Renal cortex interstitium (tissue), 11 donors: ENCODE data around the gene RANBP9. TPM values are rescaled to one million over a fixed set of nuclear protein-coding genes. Genes with fewer than 3 reads are reported as not detected.

Experiments
- DNase-seq, 11 donors: peaks; one replicate each; pipeline ENCODE4 v3.0.0-alpha.2; 2013; ENCODE audit warnings: low read depth in 9 of 11, low spot score in 4 of 11; ENCODE audit errors: extremely low read depth in 1 of 11
- polyA plus RNA-seq, 3 donors: library from polyadenylated mRNA; unstranded; fragments of 120-200 nt; gene quantifications; one replicate each; pipeline ENCODE4 v1.2.1, GENCODE V29; 2013; ENCODE audit not compliant: insufficient read length in 3 of 3

RANBP9 gene
- polyA plus RNA-seq, 3 donors, result 45.8 to 48.7 (median 46.6) TPM

DNA sequence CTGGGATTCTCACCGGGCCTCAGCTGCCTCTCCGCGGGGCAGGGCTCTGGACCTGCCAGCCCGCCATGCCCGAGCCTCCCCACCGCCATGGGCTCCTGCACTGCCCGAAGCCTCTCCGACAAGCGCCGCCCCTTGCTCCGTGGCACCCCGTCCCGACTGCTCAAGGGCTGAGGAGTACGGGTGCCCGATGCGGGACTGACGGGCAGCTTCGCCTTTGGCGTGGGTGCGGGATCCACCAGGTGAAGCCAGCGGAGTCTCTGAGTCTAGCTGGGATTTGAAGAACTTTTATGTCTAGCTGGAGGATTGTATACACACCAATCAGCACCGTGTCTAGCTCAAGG is 5.3 kb upstream of the RANBP9 start:
- DNase-seq, result no peak

DNA sequence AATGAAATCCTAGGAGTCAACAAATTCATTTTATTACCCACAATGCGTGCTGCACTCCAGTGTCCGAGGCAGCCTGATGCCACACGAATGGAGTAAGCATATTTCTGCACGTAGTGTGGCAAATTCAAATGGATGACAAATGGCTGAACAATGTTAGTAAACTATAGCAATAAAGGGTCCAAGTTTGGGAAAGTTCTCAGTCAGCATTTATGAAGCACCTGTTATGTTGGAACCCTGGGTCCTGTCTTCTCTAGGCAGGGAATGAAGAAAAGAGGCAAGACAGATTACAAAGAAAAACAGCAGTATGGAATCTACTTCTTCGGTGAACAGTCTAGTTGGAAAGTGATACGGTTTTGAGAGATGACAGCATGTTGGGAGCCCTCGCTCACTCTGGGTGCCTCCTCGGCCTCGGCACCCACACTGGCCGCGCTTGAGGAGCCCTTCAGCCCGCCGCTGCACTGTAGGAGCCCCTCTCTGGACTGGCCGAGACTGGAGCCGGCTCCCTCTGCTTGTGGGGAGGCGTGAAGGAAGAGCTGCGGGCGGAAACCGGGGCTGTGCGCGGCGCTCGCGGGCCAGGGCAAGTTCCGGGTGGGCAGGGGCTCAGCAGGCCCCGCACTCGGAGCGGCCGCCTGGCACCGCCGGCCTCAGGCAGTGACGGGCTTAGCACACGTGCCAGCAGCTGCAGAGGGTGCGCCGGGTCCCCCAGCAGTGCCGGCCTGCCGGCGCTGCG is 4.8 kb upstream of the RANBP9 start:
- no peak for DNase-seq

DNA sequence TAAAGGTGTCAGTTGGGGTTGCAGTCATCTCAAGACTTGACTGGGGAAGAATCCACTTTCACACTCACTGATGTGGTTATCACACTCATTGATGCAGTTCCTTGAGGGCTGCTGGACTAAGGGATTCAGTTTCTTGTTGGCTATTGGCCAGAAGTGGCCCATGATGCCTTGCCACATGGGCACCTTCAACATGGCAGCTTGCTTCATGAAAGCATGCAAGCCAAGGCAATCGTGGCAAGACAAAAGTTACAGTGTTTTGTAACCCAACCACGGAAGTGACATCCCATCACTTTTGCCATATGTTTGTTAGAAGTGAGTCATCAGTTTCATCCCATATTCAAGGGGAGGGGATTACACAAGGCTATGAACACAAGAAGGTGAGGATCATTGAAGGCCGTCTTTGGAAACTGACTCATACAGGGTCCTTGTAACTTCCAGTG is 3.8 kb upstream of the RANBP9 start:
- no peak for DNase-seq

DNA sequence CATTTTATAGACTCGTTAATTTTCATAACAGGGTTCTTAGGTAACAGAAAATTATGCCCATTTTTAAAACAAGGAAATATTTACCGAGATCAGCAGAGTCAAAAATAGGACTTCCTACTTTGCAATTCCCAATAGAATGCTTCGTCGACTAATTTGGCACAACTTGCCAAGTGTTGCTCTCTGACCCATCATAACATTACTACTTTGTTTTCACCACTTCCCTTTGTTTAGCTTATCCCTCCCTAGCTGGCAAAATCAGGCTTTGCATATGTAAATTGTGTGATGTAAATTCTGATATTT is 914 bp upstream of the RANBP9 start:
- no peak for DNase-seq

DNA sequence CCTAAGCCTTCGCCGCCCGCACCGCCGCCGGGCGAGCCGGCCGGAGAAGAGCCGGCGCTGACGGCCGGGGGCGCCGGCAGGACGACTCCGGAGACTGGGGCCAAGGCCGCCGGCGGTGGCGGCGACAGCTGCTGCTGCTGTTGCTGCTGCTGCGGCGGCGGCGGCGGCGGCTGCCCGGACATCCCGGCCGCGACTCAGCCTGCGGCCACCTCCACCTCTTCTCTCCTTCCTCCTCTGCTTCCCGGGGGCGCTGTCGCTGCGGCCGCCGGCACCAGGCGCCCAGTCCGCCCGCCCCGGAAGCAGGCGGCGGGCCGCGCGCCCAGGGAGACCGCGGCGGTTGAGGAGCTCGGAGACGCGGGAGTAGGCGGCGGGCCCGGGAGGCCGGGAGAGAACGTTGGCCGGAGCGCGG is 307 bp downstream of the RANBP9 start:
- peak in 1 of 11 donors; percentile 28 for DNase-seq

DNA sequence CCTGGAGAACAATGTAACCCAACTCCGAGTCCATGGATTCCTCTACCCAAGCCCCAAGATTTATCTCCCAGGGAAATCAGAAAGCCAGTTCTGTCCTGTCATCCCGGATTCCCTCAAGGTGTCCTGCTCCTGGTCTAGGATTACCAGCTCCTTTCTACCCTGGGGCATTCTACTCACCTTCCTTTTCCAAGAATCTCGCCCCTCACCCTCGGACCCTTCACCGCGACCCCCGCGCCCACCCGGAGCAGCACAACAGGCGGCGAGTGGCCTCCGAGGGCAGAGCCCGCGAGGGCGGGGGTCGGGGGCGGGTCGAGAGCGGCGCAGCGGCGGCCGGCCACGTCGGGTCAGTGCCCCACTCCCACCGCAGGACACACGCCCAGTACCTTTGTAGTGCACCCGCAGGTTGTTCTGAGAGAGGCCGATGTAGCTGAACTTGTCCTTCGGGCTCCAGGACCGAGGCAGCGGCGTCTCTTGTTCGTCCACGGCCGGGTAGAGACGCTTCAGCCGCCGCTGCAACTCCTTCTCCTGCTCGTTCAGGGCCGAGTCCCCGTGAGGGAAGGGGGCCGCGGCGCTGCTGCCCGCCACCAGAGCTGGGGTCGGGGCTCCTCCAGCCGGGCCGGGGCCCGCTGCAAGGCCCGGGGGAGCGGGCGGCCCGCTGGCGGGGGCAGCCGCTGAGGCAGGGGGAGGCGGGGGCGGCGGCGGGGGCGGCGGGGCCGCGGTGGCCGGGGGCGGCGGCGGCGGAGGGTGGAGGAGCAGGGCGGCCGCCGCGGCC is 897 bp downstream of the RANBP9 start:
- peak in 5 of 11 donors; percentile 39 to 49 (median 44) for DNase-seq

DNA sequence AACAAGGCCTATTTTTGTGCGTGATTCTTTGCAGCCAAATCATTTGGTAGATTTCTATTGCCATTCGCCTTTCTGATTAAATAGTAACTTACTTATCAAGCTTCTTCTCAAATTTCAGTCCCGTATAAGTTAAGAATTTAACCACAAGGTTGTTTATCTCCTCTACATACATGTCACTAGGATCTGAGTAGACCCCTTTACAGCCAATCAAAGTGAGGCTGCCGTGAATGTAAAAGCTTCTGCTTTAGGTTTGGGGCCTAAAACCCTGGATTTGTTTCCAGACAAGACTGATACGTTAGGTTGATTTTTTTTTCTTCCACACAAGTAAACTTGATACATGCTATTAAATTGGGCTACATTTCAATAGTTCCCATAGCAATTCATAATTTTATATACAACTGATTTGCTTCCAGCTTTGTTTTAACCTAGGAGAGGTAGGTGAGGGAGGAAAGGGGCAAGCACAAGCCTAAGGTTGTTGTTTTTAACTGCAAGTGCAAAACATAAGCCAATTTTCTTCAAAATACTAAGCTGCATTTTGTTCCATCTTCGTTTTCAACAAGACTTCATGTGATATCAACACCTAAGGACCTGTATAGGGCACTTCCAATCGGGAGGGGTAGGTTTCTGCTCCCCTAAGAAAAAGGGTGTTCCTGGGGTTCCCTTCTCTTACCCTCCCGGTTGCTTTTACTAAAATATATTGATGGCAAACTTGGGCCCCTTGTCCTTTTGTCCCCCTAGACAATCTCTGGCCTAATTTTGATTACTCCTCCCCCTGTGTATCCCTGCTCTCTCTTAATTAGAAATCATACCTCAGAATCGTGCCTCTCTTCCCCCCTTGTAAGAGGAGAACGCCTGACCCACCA is 1.7 kb downstream of the RANBP9 start:
- peak in 1 of 11 donors; percentile 9 for DNase-seq

DNA sequence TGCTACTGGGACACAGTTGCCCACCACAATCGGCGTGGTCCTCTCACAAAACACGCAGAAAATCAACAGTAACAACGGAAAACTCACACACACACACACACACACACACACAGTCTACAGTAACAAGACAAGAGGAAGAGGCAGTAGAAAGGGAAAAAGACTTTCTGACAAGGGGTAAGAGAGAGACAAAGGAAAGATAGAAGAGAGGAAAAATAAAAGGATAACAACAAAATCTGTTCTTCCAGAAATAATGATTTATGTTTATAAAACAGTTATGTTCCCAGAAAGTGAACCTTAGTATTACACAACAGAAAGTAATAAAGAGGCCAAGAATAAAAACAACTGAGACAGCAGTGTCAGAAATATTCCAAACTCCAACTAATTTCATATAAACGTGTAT is 2.9 kb downstream of the RANBP9 start:
- DNase-seq, result peak in 1 of 11 donors; percentile 5

DNA sequence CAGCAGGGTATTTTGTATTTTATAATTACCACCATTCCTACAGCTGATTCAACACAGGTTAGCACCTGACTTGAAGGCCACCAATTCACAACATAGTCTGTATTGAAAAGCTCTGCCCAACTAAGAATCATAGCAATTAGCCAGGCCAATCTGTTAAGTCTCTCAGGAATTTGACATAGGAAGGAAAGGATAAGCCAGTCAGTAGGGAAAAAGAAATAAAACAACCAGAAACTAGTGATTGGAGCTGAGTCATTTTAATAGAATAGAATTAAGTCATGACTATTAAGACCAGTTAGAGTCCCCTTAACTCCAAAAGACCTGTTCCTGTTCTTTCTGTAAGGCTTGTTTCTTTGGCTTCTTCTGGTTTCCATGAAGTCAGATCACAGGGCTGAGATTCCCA is 8.1 kb downstream of the RANBP9 start:
- no peak for DNase-seq

DNA sequence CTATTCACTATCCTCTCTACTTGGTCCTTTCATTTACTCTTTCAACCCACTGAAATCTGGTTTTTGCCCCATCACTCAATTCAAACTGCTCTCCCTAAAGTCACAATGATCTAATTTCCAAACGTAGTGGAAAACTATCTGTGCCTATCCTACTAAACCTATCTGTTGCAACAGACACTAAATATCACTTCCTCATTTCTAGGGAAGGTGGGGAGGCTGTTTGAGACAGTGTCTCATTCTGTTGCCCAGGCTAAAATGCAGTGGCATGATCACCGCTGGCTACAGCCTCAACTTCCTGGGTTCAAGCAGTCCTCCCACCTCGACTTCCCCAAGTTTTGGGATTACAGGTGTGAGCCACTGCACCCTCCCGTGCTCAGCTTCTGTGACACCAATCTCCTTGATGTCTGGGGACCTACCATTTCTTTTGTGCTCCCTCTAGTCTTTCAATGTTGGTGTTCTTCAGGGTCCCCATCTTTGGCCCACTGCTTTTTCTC is 8.8 kb downstream of the RANBP9 start:
- DNase-seq, result no peak

DNA sequence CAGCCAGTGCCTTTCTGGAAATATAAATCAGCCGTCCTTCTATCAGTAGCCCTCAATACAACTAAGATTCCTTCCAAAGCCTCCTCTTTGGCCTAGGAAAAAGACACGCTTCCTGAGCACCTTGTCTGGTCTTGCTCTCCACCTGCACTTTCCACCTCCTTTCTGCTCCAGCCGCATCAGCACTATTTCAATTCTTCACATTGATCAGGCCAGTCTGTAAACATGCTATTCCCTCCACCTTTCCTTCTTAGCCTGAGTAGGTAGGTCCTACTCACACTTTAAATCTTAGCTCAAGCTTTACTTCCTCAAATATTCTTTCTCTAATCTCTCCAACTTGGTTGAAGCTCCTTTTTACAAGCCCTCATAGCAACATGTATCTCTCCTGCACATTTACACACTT is 11.4 kb downstream of the RANBP9 start:
- no peak for DNase-seq

DNA sequence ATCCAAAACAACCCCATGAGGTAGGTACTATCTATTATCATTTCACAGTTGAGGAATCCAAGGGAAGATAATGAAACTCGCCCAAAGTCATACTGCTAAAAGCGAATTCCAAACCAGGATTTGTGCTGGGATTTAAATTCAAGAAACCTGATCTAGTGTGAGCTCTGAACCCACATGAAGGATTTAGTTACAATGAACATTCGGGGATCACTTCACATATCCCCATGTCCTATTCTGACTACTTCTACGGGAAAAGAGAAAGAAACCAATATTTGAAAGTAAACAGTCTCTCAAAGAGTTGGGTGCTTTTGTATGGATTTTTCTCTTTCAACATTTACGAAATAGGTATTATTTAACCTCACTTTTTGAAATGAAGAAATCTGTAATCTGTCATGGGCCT is 12.9 kb downstream of the RANBP9 start:
- no peak for DNase-seq

DNA sequence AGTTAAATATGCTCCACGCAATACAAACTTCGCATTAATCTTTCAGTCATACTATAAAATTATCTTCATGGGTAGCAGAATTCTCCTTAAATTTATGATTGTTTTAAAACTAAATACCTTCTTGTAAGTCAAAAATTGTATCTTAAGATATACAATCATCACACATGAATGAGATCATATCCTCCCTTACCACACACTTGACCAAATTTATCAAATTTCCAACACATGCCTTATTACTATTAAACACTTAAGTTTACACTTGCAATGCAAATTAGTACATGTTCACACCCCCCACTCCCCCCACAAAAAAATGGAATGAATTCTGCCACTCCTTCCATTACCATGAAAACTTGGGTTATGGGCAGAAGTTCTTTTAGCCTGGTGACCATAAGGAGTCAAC is 13.8 kb downstream of the RANBP9 start:
- DNase-seq, result no peak

DNA sequence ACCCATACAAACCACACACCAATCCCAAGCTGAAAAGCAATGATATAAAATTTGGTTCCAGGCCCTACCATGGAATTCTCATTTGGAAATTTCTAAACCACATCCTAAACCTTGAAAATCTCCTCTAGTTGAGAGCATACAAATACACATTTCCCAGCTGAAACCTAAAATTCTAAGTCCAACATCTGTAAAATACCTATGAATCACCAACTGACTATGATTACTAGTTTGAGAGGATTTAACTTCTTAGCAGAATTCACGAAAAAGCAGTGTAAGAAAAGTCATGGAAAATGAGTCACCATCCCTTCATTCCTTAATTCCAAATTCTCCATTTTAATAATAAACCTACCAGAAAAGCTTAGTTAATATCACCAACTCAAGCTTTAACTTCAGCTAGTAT is 15.4 kb downstream of the RANBP9 start:
- DNase-seq, result no peak

DNA sequence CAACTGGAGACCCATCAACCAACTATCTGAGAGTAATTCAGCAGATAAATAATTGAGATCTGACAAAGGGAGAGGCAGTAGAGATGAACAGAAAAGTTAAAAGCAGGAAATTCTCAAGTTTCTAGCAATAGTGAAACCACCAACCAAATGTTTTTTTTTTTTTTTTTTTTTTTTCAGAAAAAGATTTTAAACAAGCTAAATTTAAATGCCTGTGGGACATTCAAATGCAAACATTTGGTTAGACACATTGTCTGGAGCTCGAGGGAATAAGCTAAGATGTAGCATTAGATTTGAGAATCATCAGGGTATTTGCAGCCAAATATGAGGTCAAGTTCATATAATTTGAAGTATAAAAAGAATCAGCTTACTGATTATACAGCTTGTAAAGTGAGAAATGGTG is 16.4 kb downstream of the RANBP9 start:
- no peak for DNase-seq

DNA sequence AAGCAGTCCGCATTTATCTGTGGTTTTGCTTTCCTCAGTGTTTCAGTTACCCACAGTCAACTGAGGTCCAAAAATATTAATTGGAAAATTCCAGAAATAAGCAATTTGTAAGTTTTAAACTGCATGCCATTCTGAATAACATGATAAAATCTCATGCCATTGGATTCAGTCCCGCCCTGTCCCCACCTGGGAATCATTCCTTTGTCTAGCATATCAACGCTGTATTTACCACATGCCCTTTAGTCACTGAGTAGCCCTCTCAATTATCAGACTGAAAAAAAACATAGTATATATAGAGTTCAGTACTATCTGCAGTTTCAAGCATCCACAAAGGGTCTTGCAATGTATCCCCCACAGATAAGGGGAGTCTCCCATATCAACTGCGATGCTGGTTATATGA is 17.1 kb downstream of the RANBP9 start:
- DNase-seq, result no peak

DNA sequence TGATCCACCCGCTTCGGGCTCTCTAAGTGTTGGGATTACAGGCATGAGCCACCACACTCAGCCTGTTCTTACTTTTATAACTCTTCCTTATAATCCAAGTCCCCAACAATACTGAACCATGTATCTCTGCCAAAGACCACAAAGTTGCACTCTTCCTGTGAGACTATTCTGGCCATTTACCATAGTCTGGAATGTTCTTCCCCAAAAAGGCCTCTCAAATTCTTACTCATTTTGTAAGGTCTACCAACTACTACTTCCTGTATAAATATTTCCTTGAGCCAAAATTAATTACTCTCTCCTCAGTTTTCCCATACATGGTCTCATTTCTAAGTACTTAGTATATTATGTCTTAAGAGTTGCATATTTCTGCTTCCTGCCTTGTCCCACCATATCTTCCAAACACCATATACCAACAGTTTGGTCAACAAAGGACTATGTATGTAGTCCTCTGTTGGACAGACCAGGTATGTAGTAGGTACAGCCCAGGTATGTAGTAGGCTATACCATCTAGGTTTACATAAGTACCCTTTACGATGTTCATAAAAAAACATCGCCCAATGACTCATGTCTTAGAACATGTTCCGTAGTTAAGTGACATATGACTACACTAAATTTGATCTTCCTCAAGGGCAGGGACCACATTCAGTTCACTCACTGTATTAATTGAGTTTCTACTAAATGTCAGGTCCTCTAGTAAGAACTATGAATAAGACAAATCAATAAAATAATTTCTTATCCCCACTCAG is 22.0 kb downstream of the RANBP9 start:
- DNase-seq, result no peak

DNA sequence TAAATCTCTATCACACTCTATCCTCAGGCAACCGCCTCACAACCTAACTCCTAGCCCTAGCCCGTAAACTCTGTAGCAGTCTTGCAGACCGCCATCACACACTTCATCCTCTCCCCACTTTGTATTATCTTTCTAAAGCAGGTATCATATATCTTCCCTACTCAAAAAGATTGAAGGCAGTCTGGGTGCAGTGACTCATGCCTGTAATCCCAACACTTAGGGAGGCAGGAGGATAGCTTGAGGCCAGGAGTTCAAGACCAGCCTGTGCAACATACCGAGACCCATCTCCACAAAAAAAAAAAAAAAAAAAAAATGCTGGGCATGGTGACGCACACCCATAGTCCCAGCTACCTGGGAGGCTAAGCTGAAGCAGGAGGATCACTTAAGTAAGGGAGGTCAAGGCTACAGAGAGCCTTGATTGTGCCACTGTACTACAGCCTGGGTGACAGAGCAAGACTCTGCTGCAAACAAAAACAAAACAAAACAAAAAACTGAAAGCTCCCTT is 22.9 kb downstream of the RANBP9 start:
- DNase-seq, result no peak

DNA sequence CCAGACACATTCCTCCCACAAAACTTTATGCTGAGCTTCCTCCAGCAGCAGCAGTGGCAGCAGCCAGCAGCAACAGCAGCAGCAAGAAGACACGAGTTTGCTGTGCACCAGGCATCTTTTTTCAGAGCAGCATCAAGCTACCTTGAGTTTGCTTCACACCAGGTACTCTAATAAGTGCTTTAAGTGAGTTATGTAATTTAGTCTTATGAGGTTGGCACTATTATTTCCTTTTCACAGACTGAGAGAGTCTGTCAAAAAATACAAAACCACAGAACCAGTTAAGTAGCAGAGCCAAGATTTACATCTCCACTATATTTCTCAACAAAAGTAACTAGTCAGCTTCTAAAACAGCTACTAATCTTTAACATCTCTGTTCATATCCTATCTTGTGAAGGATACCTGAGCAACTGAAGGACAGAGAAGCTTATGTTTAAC is 23.7 kb downstream of the RANBP9 start:
- DNase-seq, result no peak
